ENCODE measurements around the gene FRMD1.

DNA sequence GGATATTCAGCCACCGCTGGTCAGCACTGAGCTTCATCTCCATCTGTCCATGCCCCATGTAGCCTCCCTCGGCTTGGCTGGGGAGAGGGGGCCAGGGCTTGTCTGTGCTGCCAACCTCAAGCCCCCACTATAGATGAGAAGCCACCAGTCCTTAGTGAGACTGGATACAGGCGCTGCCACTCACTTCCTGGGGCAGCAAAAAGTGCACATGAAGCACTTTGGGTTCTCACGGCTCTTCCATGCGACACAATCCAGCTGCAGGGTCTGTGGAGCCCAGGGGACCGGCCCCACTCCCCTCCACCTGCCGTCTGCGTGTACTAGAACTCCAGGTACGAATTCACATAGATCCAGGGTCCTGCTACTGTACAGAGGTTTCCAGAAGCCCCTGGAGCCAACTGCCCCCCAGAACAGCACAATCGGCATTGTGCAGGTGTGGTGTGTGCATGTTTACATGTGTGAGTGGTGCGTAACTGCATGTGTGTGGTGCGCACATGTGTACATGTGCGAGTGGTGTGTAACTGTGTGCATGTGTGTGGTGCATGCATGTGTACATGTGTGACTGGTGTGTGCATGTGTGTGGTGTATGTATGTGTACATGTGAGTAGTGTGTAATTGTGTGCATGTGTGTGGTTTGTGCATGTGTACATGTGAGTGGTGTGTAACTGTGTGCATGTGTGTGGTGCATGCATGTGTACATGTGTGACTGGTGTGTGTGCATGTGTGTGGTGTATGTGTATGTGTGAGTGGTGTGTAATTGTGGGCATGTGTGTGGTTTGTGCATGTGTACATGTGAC lies 4.9 kb downstream of the FRMD1 start:
- TF ChIP-seq, protein P1, sequence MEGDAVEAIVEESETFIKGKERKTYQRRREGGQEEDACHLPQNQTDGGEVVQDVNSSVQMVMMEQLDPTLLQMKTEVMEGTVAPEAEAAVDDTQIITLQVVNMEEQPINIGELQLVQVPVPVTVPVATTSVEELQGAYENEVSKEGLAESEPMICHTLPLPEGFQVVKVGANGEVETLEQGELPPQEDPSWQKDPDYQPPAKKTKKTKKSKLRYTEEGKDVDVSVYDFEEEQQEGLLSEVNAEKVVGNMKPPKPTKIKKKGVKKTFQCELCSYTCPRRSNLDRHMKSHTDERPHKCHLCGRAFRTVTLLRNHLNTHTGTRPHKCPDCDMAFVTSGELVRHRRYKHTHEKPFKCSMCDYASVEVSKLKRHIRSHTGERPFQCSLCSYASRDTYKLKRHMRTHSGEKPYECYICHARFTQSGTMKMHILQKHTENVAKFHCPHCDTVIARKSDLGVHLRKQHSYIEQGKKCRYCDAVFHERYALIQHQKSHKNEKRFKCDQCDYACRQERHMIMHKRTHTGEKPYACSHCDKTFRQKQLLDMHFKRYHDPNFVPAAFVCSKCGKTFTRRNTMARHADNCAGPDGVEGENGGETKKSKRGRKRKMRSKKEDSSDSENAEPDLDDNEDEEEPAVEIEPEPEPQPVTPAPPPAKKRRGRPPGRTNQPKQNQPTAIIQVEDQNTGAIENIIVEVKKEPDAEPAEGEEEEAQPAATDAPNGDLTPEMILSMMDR (IDR thresholded peaks at IDR 0.05): no peak
- TF ChIP-seq EZH2 (IDR thresholded peaks at IDR 0.05) (no peak), EZH2phosphoT487 (IDR thresholded peaks at IDR 0.05) (no peak)

Measured in neural progenitor cell (in vitro differentiated cells).